SHP77 treated with DMSO at 0.1 percent for 48 hours (cell line): ENCODE measurements around the gene LRRC1.
A peak's percentile ranks its signal among the peaks of the same experiment; 100 is the strongest.

Experiments
- DNase-seq: peaks from one replicate; lab custom pipeline; 2025; lab: John Stamatoyannopoulos, UW

Gene LRRC1

GRCh38 chr6:53924821-53925422 is 130.1 kb downstream of the LRRC1 start:
- no peak for DNase-seq

- DNase-seq, result no peak
Measured at GRCh38 chr6:53925891-53926290, 131.1 kb downstream of the LRRC1 start.

- DNase-seq, result no peak
Measured at GRCh38 chr6:53926505-53926904, 131.7 kb downstream of the LRRC1 start.

- DNase-seq, result no peak
Measured at GRCh38 chr6:53928641-53929040, 133.8 kb downstream of the LRRC1 start.

GRCh38 chr6:53929041-53929820 is 134.4 kb downstream of the LRRC1 start:
- no peak for DNase-seq

GRCh38 chr6:53929821-53930120 is 135.0 kb downstream of the LRRC1 start:
- no peak for DNase-seq

- no peak for DNase-seq
Measured at GRCh38 chr6:53930330-53930729, 135.5 kb downstream of the LRRC1 start.

GRCh38 chr6:53931086-53931485 is 136.3 kb downstream of the LRRC1 start:
- DNase-seq, result no peak

GRCh38 chr6:53932516-53932915 is 137.7 kb downstream of the LRRC1 start:
- DNase-seq, result no peak

GRCh38 chr6:53934023-53934422 is 139.2 kb downstream of the LRRC1 start:
- DNase-seq, result no peak

GRCh38 chr6:53937461-53937860 is 142.7 kb downstream of the LRRC1 start:
- no peak for DNase-seq

GRCh38 chr6:53938810-53939209 is 144.0 kb downstream of the LRRC1 start:
- no peak for DNase-seq

GRCh38 chr6:53939830-53940229 is 145.0 kb downstream of the LRRC1 start:
- no peak for DNase-seq

GRCh38 chr6:53943395-53943794 is 148.6 kb downstream of the LRRC1 start:
- DNase-seq, result no peak

- DNase-seq, result no peak
Measured at GRCh38 chr6:53944091-53944490, 149.3 kb downstream of the LRRC1 start.

- DNase-seq, result no peak
Measured at GRCh38 chr6:53944543-53944942, 149.7 kb downstream of the LRRC1 start.

GRCh38 chr6:53945765-53946407 is 151.1 kb downstream of the LRRC1 start:
- no peak for DNase-seq

GRCh38 chr6:53947780-53948179 is 153.0 kb downstream of the LRRC1 start:
- no peak for DNase-seq

- no peak for DNase-seq
Measured at GRCh38 chr6:53951383-53951782, 156.6 kb downstream of the LRRC1 start.

- peak; percentile 59 for DNase-seq
Measured at GRCh38 chr6:53956068-53956711, 161.4 kb downstream of the LRRC1 start.

- no peak for DNase-seq
Measured at GRCh38 chr6:53956804-53957203, 162.0 kb downstream of the LRRC1 start.

GRCh38 chr6:53959717-53960116 is 164.9 kb downstream of the LRRC1 start:
- no peak for DNase-seq

GRCh38 chr6:53960311-53960710 is 165.5 kb downstream of the LRRC1 start:
- DNase-seq, result no peak
